Measurements from ENCODE around the gene MANSC1. TPM values are rescaled to one million over a fixed set of nuclear protein-coding genes. Genes with fewer than 3 reads are reported as not detected.

Gene MANSC1
- total RNA-seq, 1 experiment from 2014 or later = 9.1 TPM

DNA sequence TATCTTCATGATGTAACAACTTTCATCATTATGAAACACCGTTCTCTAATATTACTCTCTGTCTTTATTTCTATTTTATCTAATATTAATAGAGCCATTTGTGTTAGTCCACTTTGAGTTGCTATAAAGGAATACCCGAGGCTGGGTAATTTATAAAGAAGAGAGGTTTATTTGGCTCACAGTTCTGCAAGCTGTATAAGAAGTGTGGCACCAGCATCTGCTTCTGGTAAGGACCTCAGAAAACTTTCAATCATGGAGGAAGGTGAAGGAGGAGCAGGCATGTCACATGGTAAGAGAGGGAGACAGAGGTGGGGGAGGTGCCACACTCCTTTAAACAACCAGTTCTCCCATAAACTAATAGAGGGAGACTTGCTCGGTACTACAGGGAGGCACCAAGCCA, 31.9 kb upstream of the MANSC1 start:
- no CpG with 5 or more reads among the region's 3 CpGs for WGBS (ENCODE audit: extremely low coverage, insufficient read length, low lambda C conversion rate)
- Histone ChIP-seq H4K91ac (ENCODE audit: insufficient read length, low read depth, low read length) (no peak overlapping the region), H3K79me1 (ENCODE audit: insufficient read depth, low read depth, low read length, poor library complexity, severe bottlenecking) (no peaks in the 10 kb centered on the region), H2BK15ac (ENCODE audit: low read depth, low read length) (no peak overlapping the region), H3K27me3 (ENCODE audit: insufficient read depth, low read length) (no peaks in the 10 kb centered on the region), H2BK120ac (ENCODE audit: low read depth, low read length, poor library complexity, severe bottlenecking) (no peak overlapping the region), H2AFZ (ENCODE audit: low read length) (no peak overlapping the region), H4K5ac (ENCODE audit: insufficient read length, low read depth, low read length) (no peak overlapping the region), H4K8ac (replicated peaks; ENCODE audit: insufficient read length, low read depth, low read length) (no peak overlapping the region), H3K4ac (ENCODE audit: low read depth, low read length) (no peak overlapping the region), H3K18ac (ENCODE audit: insufficient read length, low read depth, low read length) (no peak overlapping the region), H3K56ac (ENCODE audit: insufficient read length, low read depth, low read length) (no peak overlapping the region), H2BK5ac (ENCODE audit: insufficient read length, low read length) (no peak overlapping the region), H4K20me1 (ENCODE audit: control insufficient read depth, insufficient read depth, insufficient read length) (no peaks in the 10 kb centered on the region), H3K27ac (ENCODE audit: insufficient read length, low read depth, low read length) (no peak overlapping the region), H2BK12ac (ENCODE audit: insufficient read length, low read depth, low read length) (no peak overlapping the region), H3K79me2 (ENCODE audit: insufficient read depth, low read length) (no peaks in the 10 kb centered on the region), H3K9ac (ENCODE audit: extremely low read depth, insufficient read length, low read length) (no peak overlapping the region), H3K23ac (ENCODE audit: insufficient read length, low read depth, low read length) (no peak overlapping the region), H3K9me3 (ENCODE audit: control insufficient read depth, low read depth, low read length) (no peaks in the 10 kb centered on the region), H2AK5ac (ENCODE audit: insufficient read length, low read length) (no peak overlapping the region), H3T11ph (ENCODE audit: low read length) (no peak overlapping the region), H3K4me2 (ENCODE audit: insufficient read depth, insufficient read length, low read length) (no peak overlapping the region), H3K4me1 (ENCODE audit: insufficient read depth, low read length) (peaks cover 7% of the 10 kb centered on the region; the same call in 1 of the 2 replicates), H3K14ac (ENCODE audit: insufficient read depth, low read length) (no peak overlapping the region), H2BK20ac (ENCODE audit: low read depth, low read length, poor library complexity, severe bottlenecking) (no peak overlapping the region), H3K23me2 (ENCODE audit: insufficient read length, low read depth, low read length, poor library complexity, severe bottlenecking) (no peaks in the 10 kb centered on the region)
- TF ChIP-seq, protein P1, sequence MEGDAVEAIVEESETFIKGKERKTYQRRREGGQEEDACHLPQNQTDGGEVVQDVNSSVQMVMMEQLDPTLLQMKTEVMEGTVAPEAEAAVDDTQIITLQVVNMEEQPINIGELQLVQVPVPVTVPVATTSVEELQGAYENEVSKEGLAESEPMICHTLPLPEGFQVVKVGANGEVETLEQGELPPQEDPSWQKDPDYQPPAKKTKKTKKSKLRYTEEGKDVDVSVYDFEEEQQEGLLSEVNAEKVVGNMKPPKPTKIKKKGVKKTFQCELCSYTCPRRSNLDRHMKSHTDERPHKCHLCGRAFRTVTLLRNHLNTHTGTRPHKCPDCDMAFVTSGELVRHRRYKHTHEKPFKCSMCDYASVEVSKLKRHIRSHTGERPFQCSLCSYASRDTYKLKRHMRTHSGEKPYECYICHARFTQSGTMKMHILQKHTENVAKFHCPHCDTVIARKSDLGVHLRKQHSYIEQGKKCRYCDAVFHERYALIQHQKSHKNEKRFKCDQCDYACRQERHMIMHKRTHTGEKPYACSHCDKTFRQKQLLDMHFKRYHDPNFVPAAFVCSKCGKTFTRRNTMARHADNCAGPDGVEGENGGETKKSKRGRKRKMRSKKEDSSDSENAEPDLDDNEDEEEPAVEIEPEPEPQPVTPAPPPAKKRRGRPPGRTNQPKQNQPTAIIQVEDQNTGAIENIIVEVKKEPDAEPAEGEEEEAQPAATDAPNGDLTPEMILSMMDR (conservative IDR thresholded peaks at IDR 0.05) = no peak
- H3K4me1 Mint-ChIP-seq = peaks cover 41 to 43% of the 10 kb centered on the region in 2 experiments
- DNase-seq = no peak
- no peak overlapping the region for H3K27ac Mint-ChIP-seq
- no peak overlapping the region for H3K4me3 Mint-ChIP-seq
- peaks cover 10 to 27% (median 14%) of the 10 kb centered on the region in 3 experiments for H3K36me3 Mint-ChIP-seq (ENCODE audit: insufficient read depth in 1 of 3, low read depth in 3 of 3)
- H3K9me3 Mint-ChIP-seq = peaks cover 10 to 21% of the 10 kb centered on the region in 2 experiments
- H3K27me3 Mint-ChIP-seq (ENCODE audit: low read depth) = no peaks in the 10 kb centered on the region
